ENCODE data around the gene KCNJ2. TPM values are rescaled to one million over a fixed set of nuclear protein-coding genes. Genes with fewer than 3 reads are reported as not detected.

KCNJ2 gene
- total RNA-seq, 1 donor from 2014 or later: 7.5 TPM

- Histone ChIP-seq H3K4me1 (no peaks in the 10 kb centered on the region), H3K36me3 (no peaks in the 10 kb centered on the region), H3K27ac (no peak overlapping the region), H3K4me3 (no peak overlapping the region), H3K9me3 (no peaks in the 10 kb centered on the region), H3K27me3 (no peaks in the 10 kb centered on the region)
- DNase-seq (ENCODE audit: low spot score in 2 of 2): no peak
- TF ChIP-seq CTCF (IDR thresholded peaks at IDR 0.05): no peak
- intact Hi-C loops (cut with DNase I): no loop called here
Observed at GRCh38 chr17:70208080-70208794, 38.9 kb downstream of the KCNJ2 start.

GRCh38 chr17:70208825-70209555 is 39.7 kb downstream of the KCNJ2 start:
- Histone ChIP-seq H3K4me1 (no peaks in the 10 kb centered on the region), H3K36me3 (no peaks in the 10 kb centered on the region), H3K27me3 (no peaks in the 10 kb centered on the region), H3K9me3 (no peaks in the 10 kb centered on the region), H3K27ac (no peak overlapping the region), H3K4me3 (no peak overlapping the region)
- no peak for TF ChIP-seq CTCF (IDR thresholded peaks at IDR 0.05)
- DNase-seq (ENCODE audit: low spot score in 2 of 2): no peak
- intact Hi-C loops (cut with DNase I): no loop called here

GRCh38 chr17:70215656-70216055 is 46.3 kb downstream of the KCNJ2 start:
- Histone ChIP-seq H3K27me3 (no peaks in the 10 kb centered on the region), H3K4me1 (no peaks in the 10 kb centered on the region), H3K4me3 (no peak overlapping the region), H3K27ac (no peak overlapping the region), H3K9me3 (no peaks in the 10 kb centered on the region), H3K36me3 (no peaks in the 10 kb centered on the region)
- DNase-seq (ENCODE audit: low spot score in 2 of 2): no peak
- TF ChIP-seq CTCF (IDR thresholded peaks at IDR 0.05): no peak
- intact Hi-C loops (cut with DNase I): no loop called here

- DNase-seq (ENCODE audit: low spot score in 2 of 2): no peak
- Histone ChIP-seq H3K9me3 (no peaks in the 10 kb centered on the region), H3K27me3 (no peaks in the 10 kb centered on the region), H3K4me3 (no peak overlapping the region), H3K36me3 (no peaks in the 10 kb centered on the region), H3K4me1 (no peaks in the 10 kb centered on the region), H3K27ac (no peak overlapping the region)
- intact Hi-C loops (cut with DNase I): no loop called here
- no peak for TF ChIP-seq CTCF (IDR thresholded peaks at IDR 0.05)
Observed at GRCh38 chr17:70217571-70217970, 48.2 kb downstream of the KCNJ2 start.

GRCh38 chr17:70225276-70225675 is 55.9 kb downstream of the KCNJ2 start:
- H3K27ac ChIP-seq: no peak overlapping the region
- H3K4me1 ChIP-seq: no peaks in the 10 kb centered on the region
- H3K36me3 ChIP-seq: no peaks in the 10 kb centered on the region
- no peaks in the 10 kb centered on the region for H3K27me3 ChIP-seq
- no peaks in the 10 kb centered on the region for H3K9me3 ChIP-seq
- no peak for DNase-seq (ENCODE audit: low spot score in 2 of 2)
- H3K4me3 ChIP-seq: no peak overlapping the region
- TF ChIP-seq CTCF (IDR thresholded peaks at IDR 0.05): no peak
- intact Hi-C loops (cut with DNase I): no loop called here

Other genes starting within 250 kb of the KCNJ2 start
- not detected for gene KCNJ16, start 94.3 kb upstream of the KCNJ2 start, total RNA-seq

All from ascending aorta (tissue), 2 donors.